Measurements from ENCODE around the gene NFIB. TPM values are rescaled to one million over a fixed set of nuclear protein-coding genes. Genes with fewer than 3 reads are reported as not detected.

The NFIB gene
- total and polyA plus RNA-seq, 2 of the 8 experiments (the other 6 are each of a cell fraction or from before 2014, with no cell fraction given) = 2.6 to 13.1 TPM

DNA sequence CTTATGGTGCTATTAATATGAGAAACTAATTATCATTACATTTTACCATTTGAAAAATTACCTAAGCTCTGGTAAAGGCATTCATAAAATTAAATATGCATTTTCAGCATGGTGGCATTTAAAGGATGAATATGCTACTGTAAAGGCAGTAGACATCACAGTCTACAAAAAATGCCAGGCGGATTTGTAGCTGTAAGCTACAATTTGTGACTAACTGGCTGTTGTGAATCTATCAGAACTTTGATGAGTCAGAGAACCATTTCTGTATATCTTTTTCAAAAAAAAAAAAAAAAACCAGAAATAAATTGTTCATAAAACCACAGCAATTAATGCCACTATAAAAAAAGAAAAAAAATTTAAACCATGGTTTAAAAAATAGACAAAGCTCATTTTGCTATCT lies 186.3 kb downstream of the NFIB start (continued):
- TF ChIP-seq, protein P1, sequence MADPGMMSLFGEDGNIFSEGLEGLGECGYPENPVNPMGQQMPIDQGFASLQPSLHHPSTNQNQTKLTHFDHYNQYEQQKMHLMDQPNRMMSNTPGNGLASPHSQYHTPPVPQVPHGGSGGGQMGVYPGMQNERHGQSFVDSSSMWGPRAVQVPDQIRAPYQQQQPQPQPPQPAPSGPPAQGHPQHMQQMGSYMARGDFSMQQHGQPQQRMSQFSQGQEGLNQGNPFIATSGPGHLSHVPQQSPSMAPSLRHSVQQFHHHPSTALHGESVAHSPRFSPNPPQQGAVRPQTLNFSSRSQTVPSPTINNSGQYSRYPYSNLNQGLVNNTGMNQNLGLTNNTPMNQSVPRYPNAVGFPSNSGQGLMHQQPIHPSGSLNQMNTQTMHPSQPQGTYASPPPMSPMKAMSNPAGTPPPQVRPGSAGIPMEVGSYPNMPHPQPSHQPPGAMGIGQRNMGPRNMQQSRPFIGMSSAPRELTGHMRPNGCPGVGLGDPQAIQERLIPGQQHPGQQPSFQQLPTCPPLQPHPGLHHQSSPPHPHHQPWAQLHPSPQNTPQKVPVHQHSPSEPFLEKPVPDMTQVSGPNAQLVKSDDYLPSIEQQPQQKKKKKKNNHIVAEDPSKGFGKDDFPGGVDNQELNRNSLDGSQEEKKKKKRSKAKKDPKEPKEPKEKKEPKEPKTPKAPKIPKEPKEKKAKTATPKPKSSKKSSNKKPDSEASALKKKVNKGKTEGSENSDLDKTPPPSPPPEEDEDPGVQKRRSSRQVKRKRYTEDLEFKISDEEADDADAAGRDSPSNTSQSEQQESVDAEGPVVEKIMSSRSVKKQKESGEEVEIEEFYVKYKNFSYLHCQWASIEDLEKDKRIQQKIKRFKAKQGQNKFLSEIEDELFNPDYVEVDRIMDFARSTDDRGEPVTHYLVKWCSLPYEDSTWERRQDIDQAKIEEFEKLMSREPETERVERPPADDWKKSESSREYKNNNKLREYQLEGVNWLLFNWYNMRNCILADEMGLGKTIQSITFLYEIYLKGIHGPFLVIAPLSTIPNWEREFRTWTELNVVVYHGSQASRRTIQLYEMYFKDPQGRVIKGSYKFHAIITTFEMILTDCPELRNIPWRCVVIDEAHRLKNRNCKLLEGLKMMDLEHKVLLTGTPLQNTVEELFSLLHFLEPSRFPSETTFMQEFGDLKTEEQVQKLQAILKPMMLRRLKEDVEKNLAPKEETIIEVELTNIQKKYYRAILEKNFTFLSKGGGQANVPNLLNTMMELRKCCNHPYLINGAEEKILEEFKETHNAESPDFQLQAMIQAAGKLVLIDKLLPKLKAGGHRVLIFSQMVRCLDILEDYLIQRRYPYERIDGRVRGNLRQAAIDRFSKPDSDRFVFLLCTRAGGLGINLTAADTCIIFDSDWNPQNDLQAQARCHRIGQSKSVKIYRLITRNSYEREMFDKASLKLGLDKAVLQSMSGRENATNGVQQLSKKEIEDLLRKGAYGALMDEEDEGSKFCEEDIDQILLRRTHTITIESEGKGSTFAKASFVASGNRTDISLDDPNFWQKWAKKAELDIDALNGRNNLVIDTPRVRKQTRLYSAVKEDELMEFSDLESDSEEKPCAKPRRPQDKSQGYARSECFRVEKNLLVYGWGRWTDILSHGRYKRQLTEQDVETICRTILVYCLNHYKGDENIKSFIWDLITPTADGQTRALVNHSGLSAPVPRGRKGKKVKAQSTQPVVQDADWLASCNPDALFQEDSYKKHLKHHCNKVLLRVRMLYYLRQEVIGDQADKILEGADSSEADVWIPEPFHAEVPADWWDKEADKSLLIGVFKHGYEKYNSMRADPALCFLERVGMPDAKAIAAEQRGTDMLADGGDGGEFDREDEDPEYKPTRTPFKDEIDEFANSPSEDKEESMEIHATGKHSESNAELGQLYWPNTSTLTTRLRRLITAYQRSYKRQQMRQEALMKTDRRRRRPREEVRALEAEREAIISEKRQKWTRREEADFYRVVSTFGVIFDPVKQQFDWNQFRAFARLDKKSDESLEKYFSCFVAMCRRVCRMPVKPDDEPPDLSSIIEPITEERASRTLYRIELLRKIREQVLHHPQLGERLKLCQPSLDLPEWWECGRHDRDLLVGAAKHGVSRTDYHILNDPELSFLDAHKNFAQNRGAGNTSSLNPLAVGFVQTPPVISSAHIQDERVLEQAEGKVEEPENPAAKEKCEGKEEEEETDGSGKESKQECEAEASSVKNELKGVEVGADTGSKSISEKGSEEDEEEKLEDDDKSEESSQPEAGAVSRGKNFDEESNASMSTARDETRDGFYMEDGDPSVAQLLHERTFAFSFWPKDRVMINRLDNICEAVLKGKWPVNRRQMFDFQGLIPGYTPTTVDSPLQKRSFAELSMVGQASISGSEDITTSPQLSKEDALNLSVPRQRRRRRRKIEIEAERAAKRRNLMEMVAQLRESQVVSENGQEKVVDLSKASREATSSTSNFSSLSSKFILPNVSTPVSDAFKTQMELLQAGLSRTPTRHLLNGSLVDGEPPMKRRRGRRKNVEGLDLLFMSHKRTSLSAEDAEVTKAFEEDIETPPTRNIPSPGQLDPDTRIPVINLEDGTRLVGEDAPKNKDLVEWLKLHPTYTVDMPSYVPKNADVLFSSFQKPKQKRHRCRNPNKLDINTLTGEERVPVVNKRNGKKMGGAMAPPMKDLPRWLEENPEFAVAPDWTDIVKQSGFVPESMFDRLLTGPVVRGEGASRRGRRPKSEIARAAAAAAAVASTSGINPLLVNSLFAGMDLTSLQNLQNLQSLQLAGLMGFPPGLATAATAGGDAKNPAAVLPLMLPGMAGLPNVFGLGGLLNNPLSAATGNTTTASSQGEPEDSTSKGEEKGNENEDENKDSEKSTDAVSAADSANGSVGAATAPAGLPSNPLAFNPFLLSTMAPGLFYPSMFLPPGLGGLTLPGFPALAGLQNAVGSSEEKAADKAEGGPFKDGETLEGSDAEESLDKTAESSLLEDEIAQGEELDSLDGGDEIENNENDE (IDR thresholded peaks at IDR 0.05; ENCODE audit: insufficient replicate concordance, low read length) = no peak
- TF ChIP-seq BRCA1 (IDR thresholded peaks at IDR 0.05; ENCODE audit: low read depth, low read length) (no peak), BACH1 (IDR thresholded peaks at IDR 0.05; ENCODE audit: low read length) (no peak), GABPA (IDR thresholded peaks at IDR 0.05; ENCODE audit: borderline replicate concordance, insufficient read depth, low read length) (no peak)
